ENCODE data around the gene KIF26B.

DNA sequence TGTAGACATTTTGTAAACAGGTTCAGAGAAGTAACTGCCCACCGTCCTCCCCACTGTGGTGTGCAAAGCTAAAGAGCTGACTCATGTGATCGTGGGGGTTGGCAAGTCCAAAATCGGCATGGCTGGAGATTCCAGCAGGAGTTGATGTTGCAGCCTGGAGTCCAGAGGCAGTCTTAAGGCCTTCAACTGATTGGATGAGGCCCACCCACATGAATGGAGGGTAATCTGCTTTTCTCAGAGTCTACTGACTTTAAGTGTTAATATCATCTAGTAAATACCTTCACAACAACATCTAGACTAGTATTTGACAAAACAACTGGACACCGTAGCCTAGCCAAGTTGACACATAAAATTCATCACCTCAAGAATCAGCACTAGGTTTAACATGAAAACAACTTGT, 281.6 kb downstream of the KIF26B start:
- TF ChIP-seq, protein P1, sequence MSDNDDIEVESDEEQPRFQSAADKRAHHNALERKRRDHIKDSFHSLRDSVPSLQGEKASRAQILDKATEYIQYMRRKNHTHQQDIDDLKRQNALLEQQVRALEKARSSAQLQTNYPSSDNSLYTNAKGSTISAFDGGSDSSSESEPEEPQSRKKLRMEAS (CRISPR knock-in tag; IDR thresholded peaks at IDR 0.05) = no peak
- TF ChIP-seq CTCF (IDR thresholded peaks at IDR 0.05) (no peak), ZNF532 (CRISPR knock-in tag; IDR thresholded peaks at IDR 0.05; ENCODE audit: borderline replicate concordance) (no peak), CBFB (CRISPR knock-in tag; IDR thresholded peaks at IDR 0.05; ENCODE audit: low read depth) (no peak), ZNF232 (CRISPR knock-in tag; IDR thresholded peaks at IDR 0.05) (no peak), TP53 (CRISPR knock-in tag; IDR thresholded peaks at IDR 0.05) (no peak), ZNF263 (CRISPR knock-in tag; IDR thresholded peaks at IDR 0.05; ENCODE audit: low read depth) (no peak), CREB1 (CRISPR knock-in tag; IDR thresholded peaks at IDR 0.05) (no peak)
- TF ChIP-seq, protein P2, sequence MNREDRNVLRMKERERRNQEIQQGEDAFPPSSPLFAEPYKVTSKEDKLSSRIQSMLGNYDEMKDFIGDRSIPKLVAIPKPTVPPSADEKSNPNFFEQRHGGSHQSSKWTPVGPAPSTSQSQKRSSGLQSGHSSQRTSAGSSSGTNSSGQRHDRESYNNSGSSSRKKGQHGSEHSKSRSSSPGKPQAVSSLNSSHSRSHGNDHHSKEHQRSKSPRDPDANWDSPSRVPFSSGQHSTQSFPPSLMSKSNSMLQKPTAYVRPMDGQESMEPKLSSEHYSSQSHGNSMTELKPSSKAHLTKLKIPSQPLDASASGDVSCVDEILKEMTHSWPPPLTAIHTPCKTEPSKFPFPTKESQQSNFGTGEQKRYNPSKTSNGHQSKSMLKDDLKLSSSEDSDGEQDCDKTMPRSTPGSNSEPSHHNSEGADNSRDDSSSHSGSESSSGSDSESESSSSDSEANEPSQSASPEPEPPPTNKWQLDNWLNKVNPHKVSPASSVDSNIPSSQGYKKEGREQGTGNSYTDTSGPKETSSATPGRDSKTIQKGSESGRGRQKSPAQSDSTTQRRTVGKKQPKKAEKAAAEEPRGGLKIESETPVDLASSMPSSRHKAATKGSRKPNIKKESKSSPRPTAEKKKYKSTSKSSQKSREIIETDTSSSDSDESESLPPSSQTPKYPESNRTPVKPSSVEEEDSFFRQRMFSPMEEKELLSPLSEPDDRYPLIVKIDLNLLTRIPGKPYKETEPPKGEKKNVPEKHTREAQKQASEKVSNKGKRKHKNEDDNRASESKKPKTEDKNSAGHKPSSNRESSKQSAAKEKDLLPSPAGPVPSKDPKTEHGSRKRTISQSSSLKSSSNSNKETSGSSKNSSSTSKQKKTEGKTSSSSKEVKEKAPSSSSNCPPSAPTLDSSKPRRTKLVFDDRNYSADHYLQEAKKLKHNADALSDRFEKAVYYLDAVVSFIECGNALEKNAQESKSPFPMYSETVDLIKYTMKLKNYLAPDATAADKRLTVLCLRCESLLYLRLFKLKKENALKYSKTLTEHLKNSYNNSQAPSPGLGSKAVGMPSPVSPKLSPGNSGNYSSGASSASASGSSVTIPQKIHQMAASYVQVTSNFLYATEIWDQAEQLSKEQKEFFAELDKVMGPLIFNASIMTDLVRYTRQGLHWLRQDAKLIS (CRISPR knock-in tag; IDR thresholded peaks at IDR 0.05; ENCODE audit: borderline replicate concordance) = no peak
- TF ChIP-seq, protein P3, sequence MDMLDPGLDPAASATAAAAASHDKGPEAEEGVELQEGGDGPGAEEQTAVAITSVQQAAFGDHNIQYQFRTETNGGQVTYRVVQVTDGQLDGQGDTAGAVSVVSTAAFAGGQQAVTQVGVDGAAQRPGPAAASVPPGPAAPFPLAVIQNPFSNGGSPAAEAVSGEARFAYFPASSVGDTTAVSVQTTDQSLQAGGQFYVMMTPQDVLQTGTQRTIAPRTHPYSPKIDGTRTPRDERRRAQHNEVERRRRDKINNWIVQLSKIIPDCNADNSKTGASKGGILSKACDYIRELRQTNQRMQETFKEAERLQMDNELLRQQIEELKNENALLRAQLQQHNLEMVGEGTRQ (CRISPR knock-in tag; IDR thresholded peaks at IDR 0.05) = no peak
- TF ChIP-seq, protein P4, sequence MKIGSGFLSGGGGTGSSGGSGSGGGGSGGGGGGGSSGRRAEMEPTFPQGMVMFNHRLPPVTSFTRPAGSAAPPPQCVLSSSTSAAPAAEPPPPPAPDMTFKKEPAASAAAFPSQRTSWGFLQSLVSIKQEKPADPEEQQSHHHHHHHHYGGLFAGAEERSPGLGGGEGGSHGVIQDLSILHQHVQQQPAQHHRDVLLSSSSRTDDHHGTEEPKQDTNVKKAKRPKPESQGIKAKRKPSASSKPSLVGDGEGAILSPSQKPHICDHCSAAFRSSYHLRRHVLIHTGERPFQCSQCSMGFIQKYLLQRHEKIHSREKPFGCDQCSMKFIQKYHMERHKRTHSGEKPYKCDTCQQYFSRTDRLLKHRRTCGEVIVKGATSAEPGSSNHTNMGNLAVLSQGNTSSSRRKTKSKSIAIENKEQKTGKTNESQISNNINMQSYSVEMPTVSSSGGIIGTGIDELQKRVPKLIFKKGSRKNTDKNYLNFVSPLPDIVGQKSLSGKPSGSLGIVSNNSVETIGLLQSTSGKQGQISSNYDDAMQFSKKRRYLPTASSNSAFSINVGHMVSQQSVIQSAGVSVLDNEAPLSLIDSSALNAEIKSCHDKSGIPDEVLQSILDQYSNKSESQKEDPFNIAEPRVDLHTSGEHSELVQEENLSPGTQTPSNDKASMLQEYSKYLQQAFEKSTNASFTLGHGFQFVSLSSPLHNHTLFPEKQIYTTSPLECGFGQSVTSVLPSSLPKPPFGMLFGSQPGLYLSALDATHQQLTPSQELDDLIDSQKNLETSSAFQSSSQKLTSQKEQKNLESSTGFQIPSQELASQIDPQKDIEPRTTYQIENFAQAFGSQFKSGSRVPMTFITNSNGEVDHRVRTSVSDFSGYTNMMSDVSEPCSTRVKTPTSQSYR (CRISPR knock-in tag; IDR thresholded peaks at IDR 0.05) = no peak
- TF ChIP-seq, protein P5, sequence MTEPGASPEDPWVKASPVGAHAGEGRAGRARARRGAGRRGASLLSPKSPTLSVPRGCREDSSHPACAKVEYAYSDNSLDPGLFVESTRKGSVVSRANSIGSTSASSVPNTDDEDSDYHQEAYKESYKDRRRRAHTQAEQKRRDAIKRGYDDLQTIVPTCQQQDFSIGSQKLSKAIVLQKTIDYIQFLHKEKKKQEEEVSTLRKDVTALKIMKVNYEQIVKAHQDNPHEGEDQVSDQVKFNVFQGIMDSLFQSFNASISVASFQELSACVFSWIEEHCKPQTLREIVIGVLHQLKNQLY (CRISPR knock-in tag; IDR thresholded peaks at IDR 0.05) = no peak
